Suppressor macrophage treated with lipopolysaccharide for 1 hour (primary cell): Measurements from ENCODE around the gene PTH1R.
A peak's percentile ranks its signal among the peaks of the same experiment; 100 is the strongest.

Experiments used
- DNase-seq, 3 donors: peaks; one replicate each; pipeline ENCODE4 v3.0.0-alpha.2; 2020 to 2022

Gene PTH1R

DNA sequence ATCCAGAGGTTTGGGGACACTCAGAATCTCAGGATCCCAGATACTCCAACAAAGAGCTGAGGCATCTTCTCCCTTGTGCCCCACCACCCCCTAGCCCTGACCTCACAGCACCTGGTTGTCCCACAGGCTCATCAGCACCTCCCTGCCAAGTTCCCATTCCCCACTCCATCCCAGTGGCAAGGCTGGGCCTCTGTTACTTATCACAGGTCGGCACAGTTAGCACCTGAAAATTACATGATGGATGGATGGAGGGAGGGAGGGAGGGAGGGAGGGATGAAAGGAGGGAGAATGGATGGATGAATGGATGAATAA is 27.1 kb upstream of the PTH1R start:
- DNase-seq: no peak

DNA sequence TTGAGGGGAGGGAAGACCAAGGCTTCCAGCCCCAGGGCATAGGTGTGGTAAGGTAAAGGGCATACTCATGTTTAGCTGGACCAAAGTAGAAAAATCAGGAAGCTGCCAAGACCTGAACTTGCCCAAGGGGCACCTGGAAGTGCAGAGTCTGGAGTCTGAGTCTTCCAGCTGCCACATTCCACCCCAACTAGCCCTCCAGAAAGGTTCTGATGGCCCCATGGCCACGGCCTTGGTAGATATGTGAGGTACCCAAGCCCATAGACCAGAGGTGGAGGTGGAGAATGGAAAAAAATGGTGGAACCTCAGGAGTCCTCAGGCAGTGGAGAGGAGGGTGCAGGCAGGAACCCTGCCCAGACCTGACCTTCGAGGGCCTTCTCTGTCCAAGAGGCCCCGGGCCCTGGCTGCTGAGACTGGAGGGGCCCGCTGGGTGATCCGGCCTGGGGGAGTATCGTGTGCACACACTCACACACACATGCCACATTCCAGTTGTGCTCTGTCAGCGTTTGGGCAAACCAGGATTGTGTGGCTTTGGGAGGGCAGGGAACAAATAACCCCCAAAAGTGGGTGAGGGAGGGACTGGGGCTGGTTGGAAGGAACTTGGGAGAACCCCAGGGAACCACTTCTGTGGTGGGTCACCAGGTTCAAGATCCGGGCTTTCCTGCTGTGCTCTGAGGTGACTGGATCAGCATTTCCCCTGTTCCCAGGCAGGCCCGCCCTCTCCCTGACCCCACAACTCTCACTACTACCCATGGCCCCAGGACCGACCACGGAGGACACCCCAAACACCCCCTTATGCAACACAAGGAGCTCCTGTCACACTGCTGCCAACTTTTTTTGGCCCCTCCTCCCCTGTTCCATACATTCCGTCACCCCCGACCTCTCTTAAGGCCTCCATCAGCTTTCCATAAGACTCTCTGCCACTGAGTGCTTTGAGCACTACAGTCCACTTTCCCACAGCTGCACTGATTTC is 25.9 kb upstream of the PTH1R start:
- DNase-seq: no peak

DNA sequence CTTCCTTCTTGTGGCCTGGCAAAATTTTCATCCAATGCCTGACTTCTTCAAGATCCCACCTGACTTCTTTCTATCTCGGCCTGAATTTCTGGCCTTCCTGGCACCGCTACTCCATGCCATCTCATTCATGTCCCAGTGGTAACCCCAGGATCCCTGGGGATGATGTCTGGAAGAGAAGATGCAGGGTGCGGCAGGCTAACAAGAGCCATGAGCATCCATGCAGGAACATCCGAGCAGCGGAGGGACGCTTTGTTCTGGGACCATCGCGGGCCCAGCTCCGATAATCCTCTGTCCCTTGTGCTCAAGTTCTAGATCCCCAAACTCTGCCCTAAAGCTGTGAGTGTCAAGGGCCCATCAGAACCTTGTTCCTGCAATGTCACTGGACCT is 25.2 kb upstream of the PTH1R start:
- DNase-seq: no peak

DNA sequence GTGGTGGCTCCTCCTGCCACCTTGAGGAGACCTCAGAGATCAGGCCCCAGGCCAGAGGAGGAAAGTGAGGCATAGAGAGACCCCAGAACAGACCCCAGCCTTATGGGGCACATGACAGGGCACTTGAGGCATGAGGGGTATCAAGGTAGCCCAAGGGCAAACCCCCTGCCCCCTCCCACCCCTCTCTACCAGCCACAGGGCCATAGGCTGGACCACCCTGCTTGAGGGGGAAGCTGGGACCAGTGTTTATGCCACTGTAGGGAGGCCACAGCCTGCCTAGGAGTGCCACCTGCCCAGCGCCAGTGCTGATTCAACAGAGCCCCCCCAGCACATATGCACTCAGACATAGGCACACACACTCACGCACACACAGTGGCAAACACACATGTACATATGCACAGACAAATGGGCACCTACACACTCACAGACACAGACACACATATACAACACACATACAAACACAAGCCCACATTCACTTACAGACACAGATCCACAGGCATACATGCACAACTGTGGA is 24.6 kb upstream of the PTH1R start:
- DNase-seq: no peak

DNA sequence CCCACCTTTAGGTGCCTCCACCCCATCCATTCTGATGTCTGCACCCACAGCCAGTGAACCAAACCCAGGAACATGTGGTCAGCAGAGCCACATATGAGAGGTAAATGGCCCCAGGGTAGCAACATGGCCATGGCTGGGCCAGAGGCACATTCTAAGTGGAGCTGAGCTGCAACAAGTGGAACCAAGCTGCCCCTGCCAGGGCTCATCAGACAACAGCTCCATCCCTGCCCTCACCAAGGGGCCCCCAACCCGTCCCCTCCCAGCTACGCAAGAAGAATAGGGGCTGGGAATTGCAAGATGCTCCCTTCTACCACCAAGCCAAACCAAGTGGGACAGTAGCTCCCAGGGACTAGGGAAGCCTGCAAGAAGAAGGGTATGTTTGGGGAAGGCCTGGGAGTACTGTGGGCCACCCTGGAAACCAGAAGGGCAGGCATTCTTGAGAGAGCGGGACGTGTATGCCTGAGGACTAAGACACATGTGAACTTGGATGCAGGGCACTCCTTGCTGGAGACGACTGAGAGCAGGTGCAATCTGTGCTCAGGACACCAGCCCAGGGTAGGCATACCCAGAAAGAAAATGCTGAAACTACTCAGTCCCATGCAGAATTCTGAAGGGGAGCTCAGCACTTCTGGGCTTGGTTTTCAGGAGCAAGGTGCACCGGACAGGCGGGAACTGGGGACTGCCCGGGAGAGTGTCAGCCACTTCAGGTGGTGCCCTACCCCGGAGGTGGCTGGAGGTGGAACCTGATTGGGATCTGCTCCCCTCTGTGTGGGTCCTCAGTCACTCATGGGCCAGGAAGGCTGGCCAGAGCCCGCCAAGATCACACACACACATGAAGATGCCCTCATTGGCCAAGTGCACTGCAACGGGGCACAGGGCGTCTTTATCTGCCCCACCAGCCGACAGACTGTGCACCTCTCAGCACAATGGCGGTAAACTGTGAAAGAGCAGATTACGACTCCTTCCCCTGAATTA is 23.8 kb upstream of the PTH1R start:
- no peak for DNase-seq

DNA sequence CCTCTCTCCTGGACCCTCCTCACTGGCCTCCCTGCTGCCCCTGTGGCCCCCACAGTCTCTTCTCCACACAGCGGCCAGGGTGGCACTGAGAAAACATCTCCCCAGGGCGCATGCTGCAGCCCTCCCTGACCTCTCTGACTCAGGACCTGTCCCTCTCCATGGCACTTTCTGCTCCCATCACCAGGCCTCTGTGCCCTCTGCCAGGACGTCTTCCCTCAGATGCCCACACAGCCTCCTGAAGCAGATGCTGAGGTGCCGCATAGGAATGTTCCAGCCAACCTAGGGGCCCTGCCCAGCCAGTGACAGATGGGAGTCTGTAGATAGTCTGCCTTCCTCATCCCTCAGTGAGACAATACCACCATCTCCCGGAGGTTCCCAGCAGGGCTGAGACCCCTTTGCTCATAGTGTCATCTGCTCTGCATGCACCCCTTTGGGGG is 22.9 kb upstream of the PTH1R start:
- no peak for DNase-seq

DNA sequence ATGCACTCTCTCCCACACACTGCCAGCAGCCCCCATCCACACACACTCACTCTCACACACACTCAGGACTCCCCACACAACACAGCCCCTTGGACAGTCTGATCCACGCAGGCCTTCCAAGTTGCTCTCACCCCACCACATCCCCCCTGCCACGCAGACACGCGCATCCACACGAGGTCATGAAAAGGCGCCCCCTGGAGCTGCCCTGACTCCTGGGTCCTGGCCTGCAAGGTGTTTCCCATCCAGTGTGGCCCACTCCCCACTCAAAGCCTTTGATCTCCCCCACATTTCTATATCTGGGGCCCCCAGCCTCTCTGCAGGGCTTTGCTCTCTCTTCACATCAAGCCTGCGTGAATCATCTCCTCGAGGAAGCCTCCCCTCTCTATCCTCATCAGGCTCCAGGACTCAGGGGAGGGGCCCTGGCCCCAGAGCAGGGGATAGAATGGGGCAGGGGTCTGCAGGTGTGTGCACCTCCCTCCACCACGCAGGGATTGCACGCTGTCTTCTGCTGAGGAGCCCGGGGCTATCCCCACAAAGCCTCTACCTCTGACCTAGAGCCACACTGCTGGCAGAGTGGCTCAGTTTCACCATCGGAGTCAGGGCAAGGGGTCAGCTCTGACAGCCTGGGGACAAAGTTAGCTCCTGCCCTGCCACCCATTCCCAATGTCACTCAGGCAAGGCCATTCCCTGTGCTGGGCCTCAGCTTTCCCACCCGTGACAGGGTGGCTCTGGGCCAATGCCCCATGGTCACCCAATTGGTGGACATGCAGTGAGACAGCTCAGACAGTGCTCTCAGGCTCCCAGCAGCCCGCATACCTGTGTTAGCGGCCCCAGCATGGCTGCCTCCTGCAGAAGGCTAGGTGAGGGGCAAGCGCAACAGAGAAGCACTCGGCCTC is 20.7 kb upstream of the PTH1R start:
- DNase-seq: no peak

DNA sequence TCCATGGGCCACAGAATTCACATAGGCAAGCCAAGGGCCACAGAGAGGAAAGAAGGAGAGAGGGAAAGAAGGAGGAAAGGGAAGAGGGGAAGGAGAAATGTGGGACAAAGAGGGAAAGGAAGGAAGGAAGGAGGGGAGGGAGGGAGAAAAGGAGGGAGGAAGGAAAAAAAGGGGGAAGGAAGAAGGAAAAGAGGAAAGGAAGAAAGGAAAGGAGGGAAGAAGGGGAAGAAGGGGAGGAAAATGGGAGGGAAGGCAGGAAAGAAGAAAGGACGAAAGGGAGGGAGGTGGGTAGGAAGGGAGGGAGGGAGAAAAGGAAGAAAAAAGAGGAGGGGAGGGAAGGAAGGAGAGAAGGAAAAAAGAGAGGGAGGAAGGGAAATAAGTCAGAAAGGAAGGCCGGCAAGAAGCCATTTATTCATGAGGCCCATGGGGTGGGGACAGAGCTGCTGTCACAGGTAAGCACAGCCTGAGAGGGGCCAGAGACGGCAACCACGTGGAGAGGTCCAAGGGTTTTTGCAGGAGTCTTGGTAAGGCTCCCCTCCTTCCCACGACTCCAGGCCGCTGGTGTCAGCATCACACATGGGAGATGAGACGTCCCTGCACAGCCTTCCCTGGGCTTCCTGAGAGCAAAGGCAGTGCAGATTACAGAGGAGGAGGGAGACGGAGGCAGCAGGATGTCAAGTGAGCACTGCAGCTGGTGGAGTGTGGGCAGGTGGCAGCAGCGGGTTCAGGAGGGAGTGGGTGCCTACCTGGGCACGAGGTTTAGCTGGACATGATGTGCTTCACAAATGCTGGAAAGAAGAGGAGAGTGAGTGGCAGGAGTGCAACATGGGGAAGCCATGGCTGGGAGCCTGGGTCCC is 19.8 kb upstream of the PTH1R start:
- DNase-seq: no peak

DNA sequence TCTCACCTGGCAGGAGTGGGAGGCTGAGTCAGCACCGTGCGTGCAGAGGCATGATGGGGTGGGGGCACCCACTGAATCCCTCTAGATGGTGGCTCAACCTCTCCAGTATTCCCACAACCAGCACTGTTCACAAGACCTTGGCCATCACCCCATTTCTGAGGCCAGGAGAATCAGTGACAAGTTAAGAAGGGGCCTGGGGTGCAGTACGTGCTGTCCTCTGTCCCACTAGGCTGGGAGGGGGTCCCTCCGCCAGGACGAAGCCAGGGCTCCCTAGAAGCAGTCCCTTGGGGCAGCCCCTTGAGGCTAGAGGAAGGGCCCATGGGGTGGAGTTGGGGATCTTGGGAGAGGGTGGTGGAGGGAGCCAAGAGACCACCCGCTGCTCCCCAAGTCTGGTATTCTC is 19.1 kb upstream of the PTH1R start:
- no peak for DNase-seq

DNA sequence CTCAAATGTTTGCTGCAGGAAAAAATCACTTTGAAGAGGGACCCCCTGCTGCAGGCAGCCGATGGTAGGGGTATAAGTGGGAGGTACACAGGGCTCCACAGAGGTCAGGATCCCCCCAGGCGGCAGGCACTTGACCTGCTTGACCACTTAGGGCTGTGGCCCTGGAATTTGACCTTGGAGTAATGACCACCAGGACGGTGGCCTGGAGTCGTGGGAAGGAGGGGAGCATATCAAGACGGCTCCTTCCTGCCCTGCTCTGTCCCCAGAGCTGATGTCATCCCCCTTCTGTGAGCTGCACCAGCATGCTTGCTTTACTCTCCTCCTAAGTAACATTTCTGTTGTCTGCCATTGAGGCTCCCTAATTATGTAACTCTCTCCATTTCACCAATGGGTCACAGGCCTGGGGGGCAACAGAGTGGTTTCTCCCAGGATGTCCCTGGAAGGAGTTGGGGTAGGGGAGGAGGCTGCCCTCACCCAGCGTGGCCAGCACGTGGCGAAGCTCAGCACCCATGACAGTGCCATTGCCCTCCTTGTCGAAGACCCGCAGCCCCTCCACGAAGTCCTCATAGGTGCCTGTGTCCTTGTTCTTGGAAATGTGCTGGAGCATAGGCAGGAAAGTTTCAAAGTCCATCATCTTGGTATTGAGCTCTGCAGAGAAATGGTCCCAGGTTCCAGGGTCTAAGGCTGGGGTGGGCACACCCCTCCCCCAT is 18.4 kb upstream of the PTH1R start:
- DNase-seq: no peak

DNA sequence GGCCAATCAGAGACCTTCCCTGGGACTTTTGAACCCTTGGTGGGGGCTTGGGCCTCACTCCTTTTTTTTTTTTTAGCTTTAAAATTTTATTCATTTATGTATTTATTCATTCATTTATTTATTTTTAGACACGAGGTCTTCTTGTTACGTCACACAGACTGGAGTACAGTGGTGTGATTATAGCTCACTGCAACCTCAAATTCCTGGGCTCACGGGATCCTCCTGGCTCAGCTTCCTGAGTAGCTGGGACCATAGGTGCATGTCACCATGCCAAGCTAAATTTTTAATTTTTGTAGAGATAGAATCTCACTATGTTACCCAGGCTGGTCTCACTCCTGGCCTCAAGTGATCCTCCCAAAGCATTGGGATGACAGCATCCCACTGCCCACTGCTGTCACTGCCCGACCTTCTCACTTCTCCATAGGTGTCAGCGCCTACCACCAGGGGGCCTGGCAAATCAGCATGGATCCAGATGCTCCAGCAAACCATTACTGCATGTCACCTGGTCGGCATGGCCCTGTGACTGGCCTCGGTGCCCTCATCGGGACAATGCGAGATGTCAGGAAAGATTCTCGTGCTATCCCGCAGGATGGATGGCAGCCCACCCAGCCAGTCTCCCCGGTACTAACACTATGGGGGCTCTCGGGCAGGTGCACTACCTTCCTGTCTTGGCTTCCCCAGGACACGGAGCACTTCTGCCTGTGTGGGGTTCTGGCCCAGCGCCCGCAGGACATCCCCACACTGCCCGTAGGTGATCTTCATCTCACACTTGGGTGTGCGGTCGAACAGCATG is 17.3 kb upstream of the PTH1R start:
- DNase-seq: peak; percentile 25 to 62 (median 44)

DNA sequence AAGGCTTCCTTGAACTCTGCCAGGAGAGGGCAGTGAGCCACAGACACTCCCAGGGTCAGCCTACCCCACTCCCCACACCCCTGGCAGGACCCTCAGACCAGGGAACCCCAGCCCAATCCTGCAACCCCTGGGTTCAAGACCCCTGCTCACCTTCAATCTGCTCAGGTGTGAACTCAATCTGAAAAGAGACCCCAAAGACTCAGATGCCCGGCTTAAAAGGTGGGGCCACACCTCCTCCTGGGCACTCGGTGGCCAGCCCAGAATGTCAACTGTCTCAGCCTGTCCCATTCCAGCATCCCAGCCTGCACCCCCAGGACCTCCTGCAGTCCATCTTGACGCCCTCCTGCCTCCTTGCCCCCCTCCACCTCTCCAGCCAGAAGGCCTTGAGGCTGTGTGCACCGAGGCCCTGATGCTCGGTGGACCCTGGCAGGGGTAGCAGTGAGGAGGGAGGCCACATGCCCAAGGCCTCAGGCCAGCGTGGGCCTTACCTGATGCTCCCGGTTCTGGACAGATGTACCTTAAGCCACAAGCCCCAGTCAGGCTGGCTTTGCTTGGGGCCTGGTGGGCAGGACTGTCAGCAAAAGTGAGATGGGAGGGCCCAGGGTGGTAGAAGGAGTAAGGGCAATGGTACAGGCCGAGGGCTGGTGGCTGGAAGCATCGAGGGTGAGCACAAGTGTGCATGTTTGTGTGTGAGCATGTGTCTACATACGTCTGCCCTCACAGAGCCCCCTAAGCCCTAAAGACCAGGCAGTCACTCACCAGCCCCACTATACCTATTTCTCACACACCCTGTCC is 16.5 kb upstream of the PTH1R start:
- no peak for DNase-seq

DNA sequence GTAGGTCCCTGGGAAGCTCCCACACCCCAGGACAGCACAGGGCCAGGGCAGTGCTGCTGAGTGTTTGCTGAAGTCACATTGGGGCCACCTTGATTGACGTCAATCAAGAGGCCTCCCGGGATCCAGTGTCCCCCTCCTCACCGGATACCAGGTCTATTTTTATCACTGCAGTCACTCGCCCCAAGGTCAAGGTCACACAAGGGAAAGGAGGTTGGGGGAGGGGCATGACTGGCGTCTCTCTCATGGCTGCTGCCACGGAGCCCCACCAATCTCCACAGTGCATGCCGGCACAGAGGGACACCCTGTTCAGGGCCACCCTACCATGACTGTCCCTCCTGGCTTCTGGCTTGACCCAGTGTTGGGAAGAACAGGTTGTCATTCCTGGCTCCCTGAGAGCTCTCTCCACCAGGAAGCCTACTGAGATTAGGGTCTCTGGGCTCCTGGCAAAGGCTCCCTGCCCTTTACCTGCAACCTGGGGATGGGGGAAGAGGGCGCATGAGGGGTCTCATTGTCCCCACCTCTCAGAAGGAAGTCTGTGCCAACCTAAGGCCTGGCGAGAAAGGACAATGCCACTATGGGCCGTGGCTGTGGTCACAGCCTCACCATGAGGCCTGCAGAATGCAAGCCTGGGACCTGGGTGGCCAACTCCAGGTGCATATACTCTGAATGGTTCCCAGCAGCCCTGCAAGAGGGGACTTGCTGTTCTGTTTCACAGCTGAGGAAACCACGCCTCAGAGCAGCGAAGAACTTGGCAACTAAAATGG is 15.7 kb upstream of the PTH1R start:
- no peak for DNase-seq

DNA sequence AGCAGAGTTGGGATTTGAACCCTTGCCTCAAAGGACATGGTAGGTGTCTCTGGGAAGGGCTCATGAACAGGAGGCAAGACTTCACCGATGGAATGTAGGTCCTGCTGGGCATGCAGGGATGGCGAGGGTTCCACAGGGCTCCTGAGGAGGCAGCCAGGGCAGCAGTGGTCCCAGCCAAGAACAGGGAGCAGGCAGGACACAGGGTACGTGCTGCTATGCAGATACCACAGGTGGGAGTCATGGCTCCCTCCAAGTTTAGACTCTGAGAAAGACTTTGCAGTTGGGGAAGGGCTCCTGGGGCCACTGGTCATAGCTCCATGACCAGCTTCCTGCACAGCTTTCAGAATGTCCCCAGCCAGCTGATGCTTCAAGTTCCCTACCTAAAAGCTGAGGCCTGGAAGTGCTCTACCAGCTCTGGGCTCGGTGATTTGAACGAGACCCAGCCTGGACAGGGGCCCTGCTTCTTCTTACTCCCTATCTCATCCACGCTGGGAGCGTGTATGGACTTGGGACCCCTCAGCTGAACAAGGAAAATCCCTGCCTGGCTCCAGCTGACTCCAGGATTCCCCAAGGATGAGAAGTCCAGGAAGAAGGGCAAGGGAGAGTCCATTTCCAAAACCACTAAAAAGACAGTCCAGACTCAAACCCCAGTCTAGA is 15.0 kb upstream of the PTH1R start:
- DNase-seq: no peak

DNA sequence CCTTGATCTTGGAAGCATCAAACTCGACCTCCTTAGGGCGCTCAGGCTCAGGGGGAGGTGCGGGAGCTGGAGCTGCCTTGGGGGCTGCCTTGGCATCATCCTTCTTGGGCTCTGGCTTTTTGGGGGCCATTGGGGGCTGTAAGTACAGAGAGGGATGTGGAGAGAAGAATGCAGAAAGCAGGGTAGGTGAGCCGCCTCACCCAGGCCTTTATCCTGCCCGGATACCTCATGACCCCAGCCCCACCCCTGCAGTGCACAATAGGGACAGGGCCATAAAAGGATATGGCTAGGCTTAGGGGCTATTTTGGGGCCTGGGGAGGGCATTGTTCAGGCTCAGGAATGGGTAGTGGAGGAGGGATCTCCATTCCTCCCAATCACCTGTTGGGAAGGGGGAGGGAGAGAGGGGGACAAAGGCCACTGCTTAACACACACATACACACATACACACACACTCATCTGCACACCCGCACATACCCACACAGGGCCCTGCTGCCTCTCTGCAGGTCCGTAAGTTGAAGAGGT is 14.2 kb upstream of the PTH1R start, which contains the start of gene MYL3:
TSS of gene MYL3 (minus strand) at position 184 of the 522 bp plus-strand sequence. CDS start at position 130, 54 bp downstream.
- DNase-seq: no peak

DNA sequence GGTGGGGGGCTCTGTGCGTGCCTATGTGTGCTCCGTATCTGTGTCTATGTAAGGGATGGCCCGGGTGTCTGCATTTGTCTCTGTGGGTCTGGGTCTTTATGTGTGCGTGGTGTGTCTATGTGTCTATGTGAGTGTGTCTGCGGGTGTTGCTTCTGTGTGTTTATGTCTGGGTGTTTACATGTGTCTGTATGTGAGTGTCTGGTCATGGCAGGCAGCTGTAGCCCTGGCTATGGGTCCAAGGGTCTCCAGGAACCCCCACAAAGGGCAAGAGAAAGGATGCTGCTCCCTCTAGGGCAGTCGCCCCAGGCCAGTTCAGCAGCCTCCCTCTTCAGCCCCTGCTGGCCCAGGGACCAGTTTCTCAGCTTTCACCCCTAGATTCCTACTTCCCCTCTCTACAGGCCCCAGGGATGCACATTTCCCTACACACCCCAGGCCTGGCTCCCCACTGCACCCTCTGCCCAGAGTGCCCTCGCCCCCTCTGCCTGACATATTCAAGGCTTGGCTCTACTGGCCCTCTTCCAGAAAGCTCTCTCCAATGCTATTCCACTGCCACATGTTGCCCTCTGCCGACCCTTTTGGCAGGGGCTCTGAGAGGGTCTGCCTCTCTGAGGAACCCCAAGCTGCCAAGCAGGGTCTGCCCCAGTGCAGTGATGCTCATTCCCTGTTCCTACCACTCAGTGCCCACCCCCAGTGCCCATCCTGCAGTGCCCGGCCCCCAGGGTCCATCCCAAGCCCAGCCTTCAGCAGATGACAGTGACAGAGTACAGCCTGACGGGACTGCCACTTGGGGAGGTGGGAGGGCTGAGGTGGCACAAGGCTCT is 13.2 kb upstream of the PTH1R start:
- no peak for DNase-seq
